GM12874 (cell line): ENCODE results near the gene SH3BP4.

Source experiments
- TF ChIP-seq, protein P1 (sequence below): IDR thresholded peaks from 2 replicates; pipeline ENCODE4 v1.5.1; 2011; ENCODE audit warnings: low read depth, mild to moderate bottlenecking, control low read depth, low read length, moderate library complexity; ENCODE audit not compliant: insufficient read depth

SH3BP4 gene

DNA sequence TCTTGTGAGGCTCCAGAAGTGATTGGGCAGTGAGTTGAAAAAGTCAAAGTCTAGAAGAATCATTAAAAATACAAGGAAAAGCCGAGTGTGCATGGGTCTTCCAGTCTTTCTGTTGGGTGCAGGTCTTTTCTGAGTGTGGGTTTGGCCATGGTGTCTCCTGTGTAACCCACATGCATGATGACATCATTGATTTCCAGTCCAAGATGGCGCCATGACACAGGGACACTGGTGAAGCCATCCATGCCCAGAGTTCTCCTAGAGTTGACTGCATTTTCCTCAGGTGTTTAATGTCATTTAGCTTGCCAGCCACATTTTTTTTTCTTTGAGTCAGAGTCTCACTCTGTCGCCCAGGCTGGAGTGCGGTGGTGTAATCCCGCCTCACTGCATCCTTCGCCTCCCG is 35.9 kb downstream of the SH3BP4 start:
- TF ChIP-seq, protein P1, sequence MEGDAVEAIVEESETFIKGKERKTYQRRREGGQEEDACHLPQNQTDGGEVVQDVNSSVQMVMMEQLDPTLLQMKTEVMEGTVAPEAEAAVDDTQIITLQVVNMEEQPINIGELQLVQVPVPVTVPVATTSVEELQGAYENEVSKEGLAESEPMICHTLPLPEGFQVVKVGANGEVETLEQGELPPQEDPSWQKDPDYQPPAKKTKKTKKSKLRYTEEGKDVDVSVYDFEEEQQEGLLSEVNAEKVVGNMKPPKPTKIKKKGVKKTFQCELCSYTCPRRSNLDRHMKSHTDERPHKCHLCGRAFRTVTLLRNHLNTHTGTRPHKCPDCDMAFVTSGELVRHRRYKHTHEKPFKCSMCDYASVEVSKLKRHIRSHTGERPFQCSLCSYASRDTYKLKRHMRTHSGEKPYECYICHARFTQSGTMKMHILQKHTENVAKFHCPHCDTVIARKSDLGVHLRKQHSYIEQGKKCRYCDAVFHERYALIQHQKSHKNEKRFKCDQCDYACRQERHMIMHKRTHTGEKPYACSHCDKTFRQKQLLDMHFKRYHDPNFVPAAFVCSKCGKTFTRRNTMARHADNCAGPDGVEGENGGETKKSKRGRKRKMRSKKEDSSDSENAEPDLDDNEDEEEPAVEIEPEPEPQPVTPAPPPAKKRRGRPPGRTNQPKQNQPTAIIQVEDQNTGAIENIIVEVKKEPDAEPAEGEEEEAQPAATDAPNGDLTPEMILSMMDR = no peak

DNA sequence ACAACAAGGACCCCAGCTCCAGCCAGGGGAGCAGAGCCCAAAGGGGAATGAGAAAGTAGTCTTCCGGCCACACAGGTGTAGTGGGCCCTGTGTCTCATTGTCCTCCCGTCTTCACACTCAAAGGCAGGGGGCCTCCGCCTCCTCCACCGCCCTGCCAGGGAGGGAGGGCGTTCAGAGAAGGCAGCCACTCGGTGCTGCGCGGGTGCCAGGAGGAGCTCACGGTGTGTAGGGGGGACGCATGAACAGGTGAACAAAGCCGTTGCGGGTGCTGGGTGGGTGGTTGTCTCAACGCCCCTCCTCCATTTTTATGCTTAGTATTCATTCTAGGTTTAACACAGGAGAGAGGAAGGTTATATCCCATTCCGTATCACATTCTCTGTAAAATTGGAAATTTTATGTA is 36.7 kb downstream of the SH3BP4 start:
- TF ChIP-seq, protein P1 = no peak

DNA sequence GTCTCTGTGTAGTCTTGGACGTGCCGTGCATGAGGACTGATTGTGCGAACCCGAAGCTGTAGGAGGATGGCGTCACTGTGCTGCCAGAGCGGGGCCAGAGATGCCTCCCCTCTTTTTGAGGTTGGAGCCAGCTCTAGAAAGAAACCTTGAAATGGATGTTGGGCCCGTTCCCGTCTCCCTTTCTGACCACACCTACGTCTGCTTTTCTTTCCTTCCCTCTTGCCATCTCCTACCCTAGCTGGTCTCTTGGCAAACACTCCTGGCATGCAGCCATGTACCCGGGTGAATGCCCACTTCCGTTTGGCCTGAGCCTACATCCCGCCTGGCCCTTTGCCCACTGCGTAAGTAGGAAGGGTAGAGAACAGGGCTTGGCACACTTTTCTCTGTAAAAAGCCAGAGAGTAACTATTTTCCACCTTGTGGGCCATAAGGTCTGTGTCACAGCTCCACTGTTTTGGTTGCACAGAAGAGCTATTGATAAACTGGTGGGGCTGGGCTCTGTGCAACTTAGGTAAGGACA is 37.4 kb downstream of the SH3BP4 start:
- TF ChIP-seq, protein P1 = no peak

DNA sequence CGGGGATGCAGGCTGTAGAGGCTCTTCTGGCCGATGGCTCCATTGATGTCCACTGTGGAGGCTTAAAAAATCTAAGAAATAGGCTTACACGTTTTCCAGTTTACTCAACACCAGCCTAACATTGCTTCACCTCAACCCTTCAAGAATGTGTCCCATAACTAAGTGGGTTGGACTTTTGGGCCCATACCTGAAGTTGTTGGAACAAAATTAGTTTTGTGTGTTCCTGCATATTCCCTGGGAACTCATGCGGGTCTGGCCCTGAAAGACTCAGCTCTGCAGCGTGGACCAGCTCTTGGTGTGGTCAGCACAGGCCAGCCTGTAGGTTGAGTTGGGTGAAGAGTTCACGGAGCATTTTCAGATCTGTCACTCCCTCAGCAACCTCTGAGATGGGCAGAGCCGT is 38.5 kb downstream of the SH3BP4 start:
- TF ChIP-seq, protein P1 = no peak

DNA sequence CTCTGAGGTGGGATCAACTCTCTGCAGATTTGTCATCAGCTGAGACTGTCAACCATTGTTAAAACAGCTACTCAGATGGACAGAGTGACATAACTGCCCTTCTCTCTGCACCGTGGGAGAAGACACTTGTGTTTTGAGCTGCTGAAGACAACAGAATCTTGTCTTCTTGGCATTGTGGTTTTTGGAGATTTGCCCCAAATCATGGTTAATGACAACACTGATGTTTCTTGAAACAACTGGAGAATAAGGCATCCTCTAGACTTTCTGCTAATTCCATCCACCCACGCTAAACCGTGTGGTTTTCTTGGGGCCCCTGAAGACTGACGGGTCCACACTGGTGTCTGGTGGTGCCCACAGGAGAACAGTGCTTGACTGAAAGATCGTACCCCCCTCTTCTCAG is 39.5 kb downstream of the SH3BP4 start:
- TF ChIP-seq, protein P1 = no peak

DNA sequence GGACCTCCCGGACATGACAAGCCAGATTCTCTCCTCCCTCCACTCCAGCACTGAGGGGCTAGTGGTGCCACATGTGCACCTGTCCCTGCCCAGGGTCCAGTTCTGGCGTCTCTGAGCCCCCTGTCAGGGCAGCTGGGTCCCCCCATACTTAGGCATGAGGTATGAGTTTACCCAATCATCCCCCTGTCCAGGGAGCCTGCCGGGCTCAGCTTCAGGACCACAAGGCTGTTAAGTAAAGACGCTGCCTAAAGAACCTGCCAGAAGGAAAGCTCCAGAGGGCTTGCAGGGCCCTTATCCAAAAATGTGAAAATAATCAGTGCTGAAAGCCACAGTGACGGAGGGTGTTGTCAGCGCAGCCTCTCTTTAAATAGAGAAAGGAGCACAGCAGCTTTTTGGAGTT is 40.0 kb downstream of the SH3BP4 start:
- TF ChIP-seq, protein P1 = no peak

DNA sequence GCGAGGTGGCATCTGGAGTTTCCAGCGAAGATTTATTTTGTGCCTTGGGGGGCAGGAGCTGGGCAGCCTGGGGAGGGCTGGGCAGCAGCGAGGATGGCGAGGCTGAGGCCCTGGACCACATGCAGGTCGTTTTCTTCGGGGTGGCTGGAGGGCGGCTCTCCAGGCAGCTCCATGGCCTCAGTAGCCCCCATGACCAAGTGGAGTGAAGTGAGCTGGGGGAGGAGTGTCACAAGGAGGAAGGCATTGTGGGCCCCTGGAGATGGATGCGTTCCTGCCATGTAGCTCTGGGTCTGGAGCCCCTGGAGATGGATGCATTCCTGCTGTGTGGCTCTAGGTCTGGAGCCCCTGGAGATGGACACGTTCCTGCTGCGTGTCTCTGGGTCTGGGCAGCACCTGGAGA is 40.4 kb downstream of the SH3BP4 start:
- TF ChIP-seq, protein P1 = no peak
